ENCODE results near the gene GSTP1.

GRCh38 chr11:67611165-67611564, 27.6 kb downstream of the GSTP1 start:
- TF ChIP-seq EZH2 (IDR thresholded peaks at IDR 0.05), result no peak
- no peak for TF ChIP-seq POLR2AphosphoS5 (IDR thresholded peaks at IDR 0.05; ENCODE audit: borderline replicate concordance, low read depth, low read length)
